Neuronal stem cell (in vitro differentiated cells): ENCODE data around the gene RAF1.

Source experiments
- DNase-seq: peaks from one replicate; pipeline ENCODE4 v3.0.0-alpha.2; 2013; ENCODE audit warnings: low spot score
- H2AFZ ChIP-seq: one replicate; pipeline ENCODE4 v1.6.1; 2013; ENCODE audit warnings: mild to moderate bottlenecking, low read length, inconsistent platforms
- H2AK5ac ChIP-seq: 2 replicates; pipeline ENCODE4 v1.6.1; 2013; ENCODE audit warnings: low read depth, mild to moderate bottlenecking, inconsistent platforms, low read length, moderate library complexity, mixed read lengths
- H2BK120ac ChIP-seq: 2 replicates; pipeline ENCODE4 v1.6.1; 2013; ENCODE audit warnings: low read depth, mild to moderate bottlenecking, inconsistent platforms, low read length, moderate library complexity, mixed read lengths
- H2BK12ac ChIP-seq: one replicate; pipeline ENCODE4 v1.6.1; 2013; ENCODE audit warnings: low read length, inconsistent platforms
- H2BK15ac ChIP-seq: 2 replicates; pipeline ENCODE4 v1.6.1; 2013; ENCODE audit warnings: mild to moderate bottlenecking, low read length, inconsistent platforms, mixed read lengths
- H2BK5ac ChIP-seq: one replicate; pipeline ENCODE4 v1.6.1; 2013; ENCODE audit warnings: inconsistent platforms, mild to moderate bottlenecking, low read length, moderate library complexity
- H3K14ac ChIP-seq: one replicate; pipeline ENCODE4 v1.6.1; 2013; ENCODE audit warnings: low read length, inconsistent platforms
- H3K18ac ChIP-seq: 2 replicates; pipeline ENCODE4 v1.6.1; 2013; ENCODE audit warnings: low read length, inconsistent platforms
- H3K23ac ChIP-seq: 2 replicates; pipeline ENCODE4 v1.6.1; 2013; ENCODE audit warnings: low read depth, mild to moderate bottlenecking, mixed read lengths, low read length, inconsistent platforms; ENCODE audit not compliant: poor library complexity
- H3K27ac ChIP-seq: replicated peaks from 3 replicates; pipeline ENCODE4 v1.5.1; 2013; ENCODE audit warnings: low read length, inconsistent platforms
- H3K27me3 ChIP-seq, 3 experiments: 2 replicates each; pipeline ENCODE4 v1.6.1; 2013; ENCODE audit warnings: low read length in 3 of 3, mild to moderate bottlenecking in 2 of 3, inconsistent platforms in 1 of 3, low read depth in 1 of 3, mixed read lengths in 1 of 3, moderate library complexity in 1 of 3; ENCODE audit not compliant: control insufficient read depth in 3 of 3, insufficient read depth in 3 of 3
- H3K36me3 ChIP-seq, 2 donors: replicated peaks in 1 of 2; 2 replicates each; pipeline ENCODE4 v1.6.1; 2013; ENCODE audit warnings: low read length in 2 of 2; ENCODE audit not compliant: control insufficient read depth in 2 of 2, insufficient read depth in 2 of 2
- H3K4ac ChIP-seq: 2 replicates; pipeline ENCODE4 v1.6.1; 2013; ENCODE audit warnings: inconsistent platforms, mild to moderate bottlenecking, low read length, moderate library complexity
- H3K4me1 ChIP-seq, 2 donors: 1 replicate in 1 of 2; 2 replicates in 1 of 2; pipeline ENCODE4 v1.6.1; 2013; ENCODE audit warnings: low read length in 2 of 2, low read depth in 1 of 2; ENCODE audit not compliant: control insufficient read depth in 2 of 2, insufficient read depth in 1 of 2
- H3K4me2 ChIP-seq: one replicate; pipeline ENCODE4 v1.6.1; 2013; ENCODE audit warnings: mild to moderate bottlenecking, low read length, inconsistent platforms; ENCODE audit not compliant: insufficient read depth, poor library complexity, severe bottlenecking
- H3K4me3 ChIP-seq, 2 donors: 2 replicates each; pipeline ENCODE4 v1.5.1; 2013; ENCODE audit warnings: low read length in 2 of 2, mild to moderate bottlenecking in 2 of 2, inconsistent platforms in 1 of 2, moderate library complexity in 1 of 2
- H3K79me1 ChIP-seq: one replicate; pipeline ENCODE4 v1.6.1; 2013; ENCODE audit warnings: low read depth, mild to moderate bottlenecking, inconsistent platforms, low read length, moderate library complexity
- H3K9ac ChIP-seq: one replicate; pipeline ENCODE4 v1.6.1; 2013; ENCODE audit warnings: mild to moderate bottlenecking, low read depth, low read length, inconsistent platforms; ENCODE audit not compliant: poor library complexity
- H3K9me3 ChIP-seq, 2 donors: replicated peaks in 1 of 2; 2 replicates each; pipeline versions ENCODE3 to v1.6.1; 2013; ENCODE audit warnings: low read length in 2 of 2, mild to moderate bottlenecking in 2 of 2, inconsistent platforms in 1 of 2, low read depth in 1 of 2, mixed read lengths in 1 of 2, moderate library complexity in 1 of 2; ENCODE audit not compliant: control insufficient read depth in 2 of 2, insufficient read depth in 1 of 2
- H4K8ac ChIP-seq: one replicate; pipeline ENCODE4 v1.6.1; 2013; ENCODE audit warnings: low read depth, mild to moderate bottlenecking, inconsistent platforms, low read length, moderate library complexity
- H4K91ac ChIP-seq: one replicate; pipeline ENCODE4 v1.6.1; 2013; ENCODE audit warnings: low read length, low read depth, mild to moderate bottlenecking, inconsistent platforms; ENCODE audit not compliant: poor library complexity
- WGBS, 2 donors: extraction: QIAGEN DNeasy Blood & Tissue Kit; methylation state at CpG; one replicate each; pipeline ENCODE4 v1.1.7; 2013; ENCODE audit warnings: missing lambda C conversion rate in 2 of 2, mixed read lengths in 1 of 2; ENCODE audit not compliant: insufficient read length in 2 of 2, insufficient replicate concordance in 1 of 2; ENCODE audit errors: extremely low coverage in 2 of 2; 5-methylcytosine and 5-hydroxymethylcytosine counted together

Gene RAF1

DNA sequence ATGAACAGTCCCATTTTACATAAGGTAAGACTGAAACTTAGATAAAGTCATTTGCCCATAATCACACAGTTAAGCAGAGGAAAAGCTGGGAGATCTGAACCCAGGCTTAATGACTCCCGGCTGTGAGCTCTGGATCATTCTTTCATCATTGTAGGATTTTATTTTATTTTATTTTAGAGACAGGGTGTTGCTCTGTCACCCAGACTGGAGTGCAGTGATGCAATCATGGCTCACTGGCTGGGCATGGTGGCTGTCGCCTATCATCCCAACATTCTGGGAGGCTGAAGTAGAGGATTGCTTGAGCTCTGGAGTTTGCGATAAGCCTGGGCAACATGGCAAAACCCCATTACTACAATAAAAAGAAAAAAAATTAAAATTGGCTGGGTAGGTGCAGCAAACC lies 31.2 kb upstream of the RAF1 start:
- Histone ChIP-seq H3K4me3 (no peak overlapping the region), H2BK5ac (no peak overlapping the region), H3K4me1 (peaks cover 3 to 4% of the 10 kb centered on the region in 2 donors), H3K36me3 (no peaks in the 10 kb centered on the region), H3K27ac (no peak overlapping the region), H2BK15ac (no peak overlapping the region), H4K91ac (no peak overlapping the region), H2AK5ac (no peak overlapping the region), H3K14ac (no peak overlapping the region), H2BK12ac (no peak overlapping the region), H3K79me1 (no peaks in the 10 kb centered on the region), H3K9ac (no peak overlapping the region), H2BK120ac (no peak overlapping the region), H4K8ac (no peak overlapping the region), H3K23ac (no peak overlapping the region), H3K4me2 (no peak overlapping the region), H3K18ac (no peak overlapping the region), H3K9me3 (no peaks in the 10 kb centered on the region), H3K4ac (no peak overlapping the region), H2AFZ (no peak overlapping the region), H3K27me3 (peaks cover 0 to 2% (median 0%) of the 10 kb centered on the region in 3 experiments)
- DNase-seq, result no peak
- no CpG with 5 or more reads among the region's 3 CpGs for WGBS, 2 donors

DNA sequence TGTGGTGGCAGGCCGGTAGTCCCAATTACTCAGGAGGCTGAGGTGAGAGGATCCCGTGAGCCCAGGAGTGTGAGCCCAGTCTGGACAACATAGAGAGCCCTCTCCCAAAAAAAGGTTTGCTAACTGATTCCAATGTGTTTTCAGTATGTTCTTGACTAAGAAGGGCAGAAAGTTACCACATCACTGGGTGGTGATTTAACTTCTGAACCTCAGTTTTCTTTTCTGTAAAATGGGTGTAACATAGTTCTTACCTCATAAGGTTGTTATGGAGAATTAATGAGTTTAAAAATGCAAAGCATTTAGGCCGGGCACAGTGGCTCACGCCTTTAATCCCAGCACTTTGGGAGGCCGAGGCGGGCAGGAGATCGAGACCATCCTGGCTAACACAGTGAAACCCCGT lies 28.5 kb upstream of the RAF1 start:
- H3K4me1 ChIP-seq, result peaks cover 3 to 4% of the 10 kb centered on the region in 2 donors
- no peak overlapping the region for H3K9ac ChIP-seq
- no peak overlapping the region for H3K14ac ChIP-seq
- H3K4me3 ChIP-seq, result no peak overlapping the region
- H3K27ac ChIP-seq, result no peak overlapping the region
- no peak overlapping the region for H3K18ac ChIP-seq
- no peak overlapping the region for H3K4ac ChIP-seq
- H2AFZ ChIP-seq, result no peak overlapping the region
- H3K79me1 ChIP-seq, result no peaks in the 10 kb centered on the region
- no peak overlapping the region for H4K91ac ChIP-seq
- H3K23ac ChIP-seq, result no peak overlapping the region
- H2AK5ac ChIP-seq, result no peak overlapping the region
- H2BK120ac ChIP-seq, result no peak overlapping the region
- WGBS, 2 donors, result no CpG with 5 or more reads among the region's 8 CpGs
- no peak overlapping the region for H3K4me2 ChIP-seq
- no peak for DNase-seq
- H3K27me3 ChIP-seq, result no peaks in the 10 kb centered on the region
- H2BK5ac ChIP-seq, result no peak overlapping the region
- H3K36me3 ChIP-seq, result no peaks in the 10 kb centered on the region
- no peaks in the 10 kb centered on the region for H3K9me3 ChIP-seq
- H4K8ac ChIP-seq, result no peak overlapping the region
- no peak overlapping the region for H2BK15ac ChIP-seq
- no peak overlapping the region for H2BK12ac ChIP-seq

DNA sequence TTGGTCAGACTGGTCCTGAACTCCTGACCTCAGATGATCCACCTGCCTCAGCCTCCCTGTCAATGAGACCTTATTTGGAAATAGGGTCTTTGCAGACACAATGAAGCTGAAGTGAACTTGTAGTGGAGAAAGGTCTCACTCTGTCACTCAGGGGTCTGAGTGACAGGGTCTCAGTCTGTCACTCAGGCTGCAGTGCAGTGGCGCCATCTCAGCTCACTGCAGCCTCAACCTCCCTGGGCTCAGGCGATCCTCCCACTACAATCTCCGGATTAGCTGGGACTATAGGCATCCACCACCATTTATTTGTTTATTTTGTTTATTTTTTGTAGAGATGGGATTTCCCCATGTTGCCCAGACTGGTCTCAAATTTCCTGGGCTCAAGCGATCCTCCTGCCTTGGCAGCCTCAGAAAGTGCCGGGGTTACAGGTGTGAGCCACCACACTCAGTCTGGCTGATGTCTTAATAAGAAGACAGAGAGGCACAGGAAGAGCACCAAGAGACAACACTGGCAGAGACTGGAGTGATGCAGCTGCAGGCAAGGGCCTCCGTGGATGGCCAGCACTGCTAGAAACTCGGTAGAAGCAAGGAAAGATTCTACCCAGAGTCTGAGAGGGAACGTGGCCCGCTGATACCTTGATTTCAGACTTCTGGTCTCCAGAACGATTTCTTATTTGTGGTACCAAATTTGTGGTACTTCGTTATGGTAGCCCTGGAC lies 26.2 kb upstream of the RAF1 start:
- H2AFZ ChIP-seq, result peak overlapping the region; percentile 45
- no peak overlapping the region for H2AK5ac ChIP-seq
- H3K4me2 ChIP-seq, result no peak overlapping the region
- no peak for DNase-seq
- H3K27me3 ChIP-seq, result no peaks in the 10 kb centered on the region
- no peak overlapping the region for H3K4ac ChIP-seq
- no peaks in the 10 kb centered on the region for H3K79me1 ChIP-seq
- H3K4me1 ChIP-seq, result peaks cover 3 to 4% of the 10 kb centered on the region in 2 donors
- no peak overlapping the region for H2BK120ac ChIP-seq
- H3K9ac ChIP-seq, result no peak overlapping the region
- H3K18ac ChIP-seq, result no peak overlapping the region
- H4K8ac ChIP-seq, result no peak overlapping the region
- no CpG with 5 or more reads among the region's 11 CpGs for WGBS, 2 donors
- H3K23ac ChIP-seq, result no peak overlapping the region
- no peak overlapping the region for H2BK12ac ChIP-seq
- no peak overlapping the region for H3K14ac ChIP-seq
- no peak overlapping the region for H4K91ac ChIP-seq
- no peak overlapping the region for H2BK15ac ChIP-seq
- no peaks in the 10 kb centered on the region for H3K9me3 ChIP-seq
- H3K27ac ChIP-seq, result no peak overlapping the region
- no peaks in the 10 kb centered on the region for H3K36me3 ChIP-seq
- H2BK5ac ChIP-seq, result no peak overlapping the region
- no peak overlapping the region for H3K4me3 ChIP-seq

DNA sequence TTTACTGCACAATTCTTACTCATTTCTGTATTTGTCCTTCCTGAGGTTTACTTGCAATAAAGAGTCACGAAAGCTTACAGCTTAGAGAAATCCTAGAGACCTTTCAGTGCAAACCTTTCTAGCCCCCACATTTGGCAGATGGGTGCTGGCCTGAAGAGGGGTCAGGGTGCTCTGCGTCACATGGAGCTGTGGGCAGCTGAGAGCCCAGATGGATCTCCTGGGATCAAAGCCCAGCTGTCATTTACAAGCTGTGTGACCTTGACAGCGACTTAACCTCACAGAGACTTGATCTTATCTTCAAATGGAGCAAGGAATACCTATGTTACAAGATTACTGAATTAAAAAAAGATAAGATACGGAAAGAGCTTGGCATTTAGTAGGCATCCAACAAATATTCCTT lies 24.0 kb upstream of the RAF1 start:
- Histone ChIP-seq H3K14ac (no peak overlapping the region), H2BK12ac (no peak overlapping the region), H3K4ac (no peak overlapping the region), H3K4me1 (no peaks in the 10 kb centered on the region), H3K27ac (no peak overlapping the region), H3K23ac (no peak overlapping the region), H3K9me3 (no peaks in the 10 kb centered on the region), H2AK5ac (no peak overlapping the region), H2AFZ (no peak overlapping the region), H3K4me2 (no peak overlapping the region), H3K9ac (no peak overlapping the region), H2BK120ac (no peak overlapping the region), H4K8ac (no peak overlapping the region), H2BK5ac (no peak overlapping the region), H2BK15ac (no peak overlapping the region), H4K91ac (no peak overlapping the region), H3K27me3 (no peaks in the 10 kb centered on the region), H3K36me3 (no peaks in the 10 kb centered on the region), H3K18ac (no peak overlapping the region), H3K4me3 (no peak overlapping the region), H3K79me1 (no peaks in the 10 kb centered on the region)
- no peak for DNase-seq
- WGBS, 2 donors, result no CpG with 5 or more reads among the region's 4 CpGs
